ENCODE results near the gene CRKL.
"Not testable (repeated sequence)": the region's sequence is repeated elsewhere in the genome, so short reads cannot be mapped to it uniquely, and the experiment has no call there.

CRKL gene

GRCh38 chr22:20933910-20934309 lies 16.7 kb downstream of the CRKL start:
- no peak for DNase-seq (ENCODE audit: low spot score)

GRCh38 chr22:20935049-20935448 lies 17.8 kb downstream of the CRKL start:
- DNase-seq (ENCODE audit: low spot score): not testable (repeated sequence)

DNA sequence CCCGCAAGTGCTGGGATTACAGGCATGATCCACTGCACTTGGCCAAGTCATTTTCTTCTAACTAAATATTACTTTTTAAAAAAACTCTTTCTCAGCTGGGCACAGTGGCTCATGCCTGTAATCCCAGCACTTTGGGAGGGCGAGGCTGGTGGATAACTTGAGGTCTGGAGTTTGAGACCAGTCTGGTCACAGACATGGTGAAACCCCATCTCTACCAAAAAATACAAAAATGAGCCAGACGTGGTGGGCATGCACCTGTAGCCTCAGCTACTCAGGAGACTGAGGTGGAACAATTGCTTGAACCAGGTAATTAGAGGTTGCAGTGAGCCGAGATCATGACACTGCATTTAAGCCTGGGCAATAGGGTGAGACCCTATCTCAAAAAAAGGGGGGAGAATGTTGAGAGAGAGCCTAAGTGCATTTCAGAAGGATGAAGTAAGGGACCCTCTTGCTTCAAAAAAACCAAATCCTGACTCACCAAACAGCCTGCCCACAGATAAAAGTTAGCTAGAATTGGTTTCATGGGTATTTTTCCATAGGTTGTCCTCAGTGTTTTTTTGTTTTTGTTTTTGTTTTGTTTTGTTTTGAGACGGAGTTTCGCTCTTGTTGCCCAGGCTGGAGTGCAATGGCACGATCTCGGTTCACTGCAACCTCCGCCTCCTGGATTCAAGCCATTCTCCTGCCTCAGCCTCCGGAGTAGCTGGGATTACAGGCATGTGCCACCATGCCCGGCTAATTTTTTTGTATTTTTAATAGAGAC lies 18.8 kb downstream of the CRKL start:
- DNase-seq (ENCODE audit: low spot score): not testable (repeated sequence)

- DNase-seq (ENCODE audit: low spot score): no peak
Measured at GRCh38 chr22:20937031-20937793, 20.0 kb downstream of the CRKL start.

DNA sequence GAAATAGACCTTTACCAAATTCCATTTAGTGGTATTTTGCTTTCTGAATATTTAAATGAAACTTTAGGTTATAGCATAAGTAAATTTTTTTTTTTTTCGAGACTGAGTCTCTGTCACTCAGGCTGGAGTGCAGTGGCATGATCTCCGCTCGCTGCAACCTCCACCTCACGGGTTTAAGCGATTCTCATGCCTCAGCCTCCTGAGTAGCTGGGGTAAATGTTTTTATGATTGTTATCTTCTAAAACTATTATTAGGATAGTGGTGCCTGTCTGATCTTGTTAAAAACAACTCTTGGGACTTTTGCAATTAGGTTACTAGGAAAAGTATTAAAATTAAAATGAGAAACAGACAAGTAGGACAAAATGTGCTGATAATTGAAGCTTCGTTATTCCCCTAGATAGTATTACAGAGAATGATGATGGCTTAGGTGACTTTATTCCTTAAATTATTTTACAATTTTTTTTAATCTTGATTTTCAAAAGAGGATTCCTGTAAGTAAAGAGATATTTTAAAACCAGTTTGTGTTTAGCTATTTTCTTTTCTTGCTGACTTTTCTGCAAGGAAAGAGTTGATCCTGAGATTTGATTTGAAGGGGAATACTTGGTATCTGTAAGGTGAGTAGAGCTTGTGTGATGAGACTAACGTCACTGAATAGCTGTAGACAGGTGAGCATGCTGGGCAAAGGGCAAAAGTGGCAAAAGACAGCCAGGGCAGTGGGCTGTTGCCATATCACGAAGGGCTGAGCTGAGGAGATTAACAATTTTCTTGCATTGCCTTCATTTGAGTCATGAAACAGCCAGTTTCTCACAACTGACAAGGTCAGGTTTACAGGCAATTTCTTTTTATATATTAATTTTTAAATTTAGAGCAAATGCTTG lies 20.8 kb downstream of the CRKL start:
- no peak for DNase-seq (ENCODE audit: low spot score)

DNA sequence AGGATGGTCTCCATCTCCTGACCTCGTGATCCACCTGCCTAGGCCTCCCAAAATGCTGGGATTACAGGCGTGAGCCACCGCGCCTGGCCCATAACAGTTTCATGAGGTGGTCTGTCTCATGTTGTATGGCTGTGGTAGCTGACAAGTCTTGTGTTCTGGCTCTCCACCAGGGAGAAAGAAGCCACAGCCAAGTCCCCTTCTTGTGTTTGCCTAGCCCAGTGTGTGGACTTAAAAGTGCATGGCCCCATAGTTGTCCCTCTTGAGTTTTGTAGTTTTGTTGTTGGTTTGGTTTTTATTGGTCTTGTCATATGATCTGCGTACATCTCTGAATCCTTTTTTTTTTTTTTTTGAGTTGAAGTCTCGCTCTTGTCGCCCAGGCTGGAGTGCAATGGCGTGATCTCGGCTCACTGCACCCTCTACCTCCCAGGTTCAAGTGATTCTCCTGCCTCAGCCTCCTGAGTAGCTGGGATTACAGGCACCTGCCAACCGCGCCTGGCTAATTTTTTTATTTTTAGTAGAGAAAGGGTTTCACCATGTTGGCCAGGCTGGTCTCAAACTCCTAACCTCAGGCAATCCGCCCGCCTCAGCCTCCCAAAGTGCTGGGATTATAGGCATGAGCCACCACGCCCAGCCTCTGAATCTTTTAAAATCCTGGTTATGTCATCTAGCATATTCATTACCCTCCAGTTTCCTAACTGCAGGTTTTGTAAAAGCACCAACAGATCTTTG lies 22.4 kb downstream of the CRKL start:
- DNase-seq (ENCODE audit: low spot score): not testable (repeated sequence)

GRCh38 chr22:20940186-20940651 lies 23.0 kb downstream of the CRKL start:
- no peak for DNase-seq (ENCODE audit: low spot score)

DNA sequence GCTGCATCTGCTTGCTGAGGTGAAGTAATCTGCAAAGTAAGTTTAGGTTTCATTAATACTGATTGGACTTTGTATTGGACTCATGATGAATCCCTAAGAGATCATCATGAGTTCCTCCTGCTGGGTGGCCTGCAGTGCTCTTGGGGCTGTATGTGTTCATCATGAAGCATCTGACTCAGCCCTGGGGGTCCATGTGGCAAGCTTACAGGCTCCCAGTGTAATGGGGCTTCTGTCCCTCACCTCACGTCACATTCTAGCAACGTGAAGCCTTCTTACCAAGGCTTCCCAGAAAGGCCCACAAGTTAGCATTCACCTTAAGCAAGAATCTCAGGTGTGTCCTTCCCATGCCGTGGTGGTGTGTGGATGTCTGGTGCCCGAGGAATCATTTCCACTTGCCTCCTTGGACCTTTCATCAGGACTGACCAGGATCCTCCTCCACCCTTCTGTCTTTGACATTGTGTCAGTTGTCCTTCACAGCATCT lies 23.7 kb downstream of the CRKL start:
- DNase-seq (ENCODE audit: low spot score): no peak

DNA sequence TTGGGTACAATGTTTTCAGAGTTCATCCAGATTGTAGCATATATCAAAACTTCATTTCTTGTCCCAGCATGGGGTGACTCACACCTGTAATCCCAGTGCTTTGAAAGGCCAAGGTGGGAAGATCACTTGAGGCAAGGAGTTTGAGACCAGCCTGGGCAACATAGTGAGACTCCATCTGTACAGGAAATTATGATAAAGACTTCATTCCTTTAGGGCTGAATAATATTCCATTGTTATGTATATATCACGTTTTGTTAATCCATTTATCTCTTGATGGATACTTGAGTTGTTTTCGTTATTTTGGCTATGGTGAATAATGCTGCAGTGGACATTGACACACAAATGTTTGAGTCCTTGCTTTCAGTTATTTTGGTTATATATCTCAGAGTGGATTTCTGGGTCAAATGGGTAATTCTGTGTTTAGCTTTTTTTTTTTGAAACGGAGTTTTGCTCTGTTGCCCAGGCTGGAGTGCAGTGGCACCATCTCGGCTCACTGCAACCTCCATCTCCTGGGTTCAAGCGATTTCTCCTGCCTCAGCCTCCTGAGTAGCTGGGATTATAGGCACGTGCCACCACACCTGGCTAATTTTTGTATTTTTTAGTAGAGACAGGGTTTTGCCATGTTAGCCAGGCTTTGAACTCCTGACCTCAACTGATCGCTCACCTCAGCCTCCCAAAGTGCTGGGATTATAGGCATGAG lies 25.1 kb downstream of the CRKL start:
- DNase-seq (ENCODE audit: low spot score): not testable (repeated sequence)

DNA sequence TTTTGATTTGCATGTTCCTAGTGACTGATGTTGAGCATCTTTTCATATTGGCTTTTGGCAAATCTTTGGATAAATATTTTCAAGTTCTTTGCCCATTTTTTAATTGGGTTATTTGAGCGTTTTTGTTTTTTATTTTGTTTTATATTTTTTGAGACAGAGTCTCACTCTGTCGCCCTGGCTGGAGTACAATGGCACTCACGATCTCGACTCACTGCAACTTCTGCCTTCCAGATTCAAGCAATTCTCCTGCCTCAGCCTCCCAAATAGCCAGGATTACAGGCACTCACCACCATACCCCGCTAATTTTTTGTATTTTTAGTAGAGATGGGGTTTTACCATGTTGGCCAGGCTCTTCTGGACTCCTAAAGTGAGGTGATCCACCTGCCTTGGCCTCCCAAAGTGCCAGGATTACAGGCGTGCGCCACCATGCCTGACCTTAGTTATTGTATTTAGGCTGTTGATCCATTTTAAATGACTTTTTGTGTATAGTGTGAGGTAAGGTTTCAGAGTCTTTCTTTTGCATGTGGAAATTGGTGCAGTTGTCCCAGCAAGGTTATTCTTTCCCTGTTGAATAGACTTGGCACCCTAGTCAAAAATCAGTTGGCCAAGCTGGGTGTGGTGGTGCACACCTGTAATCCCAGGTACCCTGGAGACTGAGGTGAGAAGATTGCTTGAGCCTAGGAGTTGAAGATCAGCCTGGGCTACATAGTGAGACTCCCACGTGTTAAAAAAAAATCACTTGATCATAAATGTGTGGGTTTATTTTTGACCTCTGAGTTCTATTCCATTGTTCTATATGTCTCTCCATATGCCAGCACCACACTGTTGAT lies 26.1 kb downstream of the CRKL start:
- DNase-seq (ENCODE audit: low spot score): no peak

GRCh38 chr22:20944042-20944441 lies 26.8 kb downstream of the CRKL start:
- no peak for DNase-seq (ENCODE audit: low spot score)

DNA sequence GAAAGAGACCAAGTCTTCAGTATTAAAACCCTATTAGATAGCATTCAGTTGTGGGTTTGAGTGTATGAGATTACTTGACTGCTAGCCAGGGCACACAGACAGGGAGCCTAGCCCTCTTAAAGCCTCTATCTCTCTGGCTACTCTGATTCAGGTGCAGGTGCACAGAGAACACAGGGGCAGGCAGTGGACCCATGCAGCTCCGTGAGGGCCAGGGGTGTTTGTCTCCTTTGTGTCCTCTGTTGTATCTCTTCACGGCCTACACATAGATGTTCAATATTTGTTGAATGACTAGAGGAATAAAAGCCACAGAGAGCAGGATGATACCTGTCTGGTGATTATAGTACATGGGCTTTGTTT lies 28.3 kb downstream of the CRKL start:
- no peak for DNase-seq (ENCODE audit: low spot score)

DNA sequence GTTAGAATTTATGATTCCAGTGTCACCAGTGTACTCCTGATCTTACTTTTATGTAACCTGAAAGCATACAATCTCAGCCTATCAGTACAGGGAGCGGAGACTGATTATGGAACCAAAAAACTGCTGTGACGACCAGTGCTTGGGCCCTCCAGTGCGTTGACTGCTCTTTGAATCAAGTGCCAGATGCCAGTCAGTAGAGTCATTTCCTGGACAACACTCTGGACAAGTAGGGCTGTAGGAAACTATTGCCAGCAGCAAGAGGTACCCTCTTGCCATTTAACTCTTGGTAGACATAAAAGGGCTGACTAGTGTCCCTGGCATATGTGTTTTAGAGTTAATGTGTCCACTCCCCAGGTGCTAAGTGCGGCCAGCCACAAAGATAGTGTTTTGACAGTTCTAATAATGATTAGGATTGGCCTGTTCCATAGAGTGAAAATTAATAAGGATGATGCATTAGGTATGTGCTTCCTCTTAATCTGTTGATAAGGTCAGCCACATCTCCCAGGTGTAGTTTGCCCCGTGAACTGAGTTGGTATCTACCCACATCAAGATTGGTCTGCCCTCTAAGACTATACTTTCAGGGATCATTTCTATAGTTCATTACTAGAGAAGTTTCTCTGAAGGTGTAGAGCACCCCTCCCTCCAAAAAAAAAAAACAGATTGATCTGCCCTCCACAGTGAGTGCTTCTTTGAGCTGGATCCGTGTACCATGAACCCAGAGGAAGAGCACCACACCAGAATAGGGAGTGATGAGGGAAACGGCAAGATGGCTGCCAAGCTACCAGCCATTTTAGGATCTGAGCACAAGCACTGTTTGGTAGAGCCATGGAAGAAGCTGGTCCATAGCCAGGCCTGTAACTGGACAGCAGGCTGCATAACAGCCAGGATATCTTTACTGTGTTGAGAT lies 29.1 kb downstream of the CRKL start:
- peak; percentile 75 for DNase-seq (ENCODE audit: low spot score)

GRCh38 chr22:20946991-20947390 lies 29.8 kb downstream of the CRKL start:
- DNase-seq (ENCODE audit: low spot score): no peak

DNA sequence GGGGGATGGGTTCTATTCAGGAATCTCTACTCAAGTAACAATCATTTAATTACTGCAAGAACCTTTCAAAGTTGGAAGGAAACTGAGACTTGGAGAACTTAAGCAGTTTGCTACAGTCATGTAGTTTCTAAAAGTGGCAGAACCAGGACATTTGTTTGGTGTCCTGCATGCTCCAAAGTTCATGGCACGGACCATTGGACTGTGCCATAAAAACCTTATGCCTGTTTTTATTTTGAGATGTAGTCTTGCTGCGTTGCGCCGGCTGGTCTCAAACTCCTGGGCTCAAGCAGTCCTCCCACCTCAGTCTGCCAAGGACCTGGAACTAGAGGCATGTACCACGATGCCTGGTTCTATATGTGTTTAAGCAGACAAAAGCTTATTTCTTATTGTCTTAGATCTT lies 31.2 kb downstream of the CRKL start:
- DNase-seq (ENCODE audit: low spot score): no peak

GRCh38 chr22:20948989-20949388 lies 31.8 kb downstream of the CRKL start:
- DNase-seq (ENCODE audit: low spot score): no peak

DNA sequence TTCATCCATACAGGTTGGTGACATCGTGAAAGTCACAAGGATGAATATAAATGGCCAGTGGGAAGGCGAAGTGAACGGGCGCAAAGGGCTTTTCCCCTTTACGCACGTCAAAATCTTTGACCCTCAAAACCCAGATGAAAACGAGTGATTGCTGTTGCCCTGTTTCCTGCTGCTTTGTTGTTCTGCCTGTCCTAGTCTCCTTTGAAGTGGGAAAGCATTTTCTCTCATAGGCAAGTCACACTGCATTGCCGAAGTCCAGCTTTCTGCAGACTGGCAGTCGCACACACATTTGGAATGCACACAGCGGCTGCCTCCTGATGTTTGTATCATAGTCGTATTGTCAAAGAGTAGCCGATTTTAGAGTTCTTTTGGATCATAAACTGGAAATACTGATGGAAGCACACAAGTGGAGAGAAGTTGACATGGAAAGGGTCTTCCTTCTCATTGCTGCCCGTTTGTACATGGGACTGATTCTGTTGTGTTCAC lies 32.5 kb downstream of the CRKL start:
- DNase-seq (ENCODE audit: low spot score): no peak

GRCh38 chr22:20951151-20951931 lies 34.1 kb downstream of the CRKL start:
- DNase-seq (ENCODE audit: low spot score): no peak
